HEK293T (cell line): ENCODE measurements around the gene KIAA0513.

Source experiments
- CTCF ChIA-PET: fragments of 350-600 bp; formaldehyde crosslinking; extraction: SDS; loops from one replicate; lab custom pipeline; 2021; ENCODE audit warnings: antibody characterized with exemption, inconsistent platforms; lab: Yijun Ruan, JAX
- POLR2A ChIA-PET: fragments of 350-600 bp; formaldehyde crosslinking; extraction: SDS; loops from one replicate; lab custom pipeline; 2020; ENCODE audit warnings: antibody characterized with exemption, inconsistent platforms; lab: Yijun Ruan, JAX
- DNase-seq: peaks from one replicate; pipeline ENCODE4 v3.0.0; 2012; ENCODE audit warnings: mixed read lengths; ENCODE audit errors: extremely low spot score
- ARNT ChIP-seq: fragments of 450-650 bp; IDR thresholded peaks from 2 replicates; pipeline ENCODE4 v1.6.1; 2017; ENCODE audit warnings: mild to moderate bottlenecking
- BHLHE40 ChIP-seq: fragments of 450-650 bp; IDR thresholded peaks from 2 replicates; pipeline ENCODE4 v1.6.1; 2016; ENCODE audit warnings: mild to moderate bottlenecking, moderate library complexity, borderline replicate concordance
- CTBP1 ChIP-seq: fragments of 450-650 bp; IDR thresholded peaks from 2 replicates; pipeline ENCODE4 v1.6.1; 2016; ENCODE audit warnings: borderline replicate concordance
- ELF4 ChIP-seq: fragments of 450-650 bp; IDR thresholded peaks from 2 replicates; pipeline ENCODE4 v1.6.1; 2017; ENCODE audit warnings: antibody characterized with exemption
- FOXA1 ChIP-seq: fragments of 450-650 bp; IDR thresholded peaks from 2 replicates; pipeline ENCODE4 v1.6.1; 2016; ENCODE audit warnings: mild to moderate bottlenecking
- FOXK2 ChIP-seq: fragments of 450-650 bp; IDR thresholded peaks from 2 replicates; pipeline ENCODE4 v1.6.1; 2016; ENCODE audit warnings: mild to moderate bottlenecking
- FOXM1 ChIP-seq: fragments of 450-650 bp; IDR thresholded peaks from 2 replicates; pipeline ENCODE4 v1.6.1; 2017; ENCODE audit warnings: mild to moderate bottlenecking, borderline replicate concordance
- HDGF ChIP-seq: fragments of 450-650 bp; IDR thresholded peaks from 2 replicates; pipeline ENCODE4 v1.6.1; 2017; ENCODE audit warnings: antibody characterized with exemption, borderline replicate concordance
- L3MBTL2 ChIP-seq: fragments of 450-650 bp; conservative IDR thresholded peaks from 2 replicates; pipeline ENCODE4 v1.6.1; 2016; ENCODE audit warnings: mild to moderate bottlenecking
- LEF1 ChIP-seq: fragments of 450-650 bp; IDR thresholded peaks from 2 replicates; pipeline ENCODE4 v1.6.1; 2017; ENCODE audit warnings: mild to moderate bottlenecking, borderline replicate concordance
- NFRKB ChIP-seq: fragments of 450-650 bp; IDR thresholded peaks from 2 replicates; pipeline ENCODE4 v1.6.1; 2016; ENCODE audit warnings: mild to moderate bottlenecking, moderate library complexity
- SP1 ChIP-seq: fragments of 450-650 bp; IDR thresholded peaks from 2 replicates; pipeline ENCODE4 v1.6.1; 2017
- SUZ12 ChIP-seq: fragments of 450-650 bp; IDR thresholded peaks from 2 replicates; pipeline ENCODE4 v1.6.1; 2016; ENCODE audit warnings: mild to moderate bottlenecking
- TARDBP ChIP-seq: fragments of 450-650 bp; IDR thresholded peaks from 2 replicates; pipeline ENCODE4 v1.6.1; 2016
- ZNF384 ChIP-seq: fragments of 450-650 bp; IDR thresholded peaks from 2 replicates; pipeline ENCODE4 v1.6.1; 2016
- TF ChIP-seq, protein P1 (sequence below): fragments of 450-650 bp; IDR thresholded peaks from 2 replicates; pipeline ENCODE4 v1.6.1; 2016

KIAA0513 gene

GRCh38 chr16:85027349-85027957 lies at the start of gene KIAA0513:
TSS of gene KIAA0513 (plus strand) at chr16:85027795. CDS start at chr16:85067072, 39,277 bp downstream.
- CTCF ChIA-PET = interaction anchor here (0.6 kb wide), 1 partner anchor 209 kb away, joined by 3 read pairs; no protein-coding TSS in a partner anchor
- POLR2A ChIA-PET = interaction anchor here (0.9 to 7.2 kb wide), 4 partner anchors 15 to 37 kb away, joined by 3 to 46 read pairs (median 6); partner anchors contain the start of gene ZDHHC7
- TF ChIP-seq ARNT (no peak), ELF4 (peak; percentile 22; the same call in 1 of the 2 replicates), BHLHE40 (no peak), ZNF384 (no peak)
- TF ChIP-seq, protein P1, sequence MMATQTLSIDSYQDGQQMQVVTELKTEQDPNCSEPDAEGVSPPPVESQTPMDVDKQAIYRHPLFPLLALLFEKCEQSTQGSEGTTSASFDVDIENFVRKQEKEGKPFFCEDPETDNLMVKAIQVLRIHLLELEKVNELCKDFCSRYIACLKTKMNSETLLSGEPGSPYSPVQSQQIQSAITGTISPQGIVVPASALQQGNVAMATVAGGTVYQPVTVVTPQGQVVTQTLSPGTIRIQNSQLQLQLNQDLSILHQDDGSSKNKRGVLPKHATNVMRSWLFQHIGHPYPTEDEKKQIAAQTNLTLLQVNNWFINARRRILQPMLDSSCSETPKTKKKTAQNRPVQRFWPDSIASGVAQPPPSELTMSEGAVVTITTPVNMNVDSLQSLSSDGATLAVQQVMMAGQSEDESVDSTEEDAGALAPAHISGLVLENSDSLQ = peak; percentile 98
- DNase-seq = peak; percentile 99

DNA sequence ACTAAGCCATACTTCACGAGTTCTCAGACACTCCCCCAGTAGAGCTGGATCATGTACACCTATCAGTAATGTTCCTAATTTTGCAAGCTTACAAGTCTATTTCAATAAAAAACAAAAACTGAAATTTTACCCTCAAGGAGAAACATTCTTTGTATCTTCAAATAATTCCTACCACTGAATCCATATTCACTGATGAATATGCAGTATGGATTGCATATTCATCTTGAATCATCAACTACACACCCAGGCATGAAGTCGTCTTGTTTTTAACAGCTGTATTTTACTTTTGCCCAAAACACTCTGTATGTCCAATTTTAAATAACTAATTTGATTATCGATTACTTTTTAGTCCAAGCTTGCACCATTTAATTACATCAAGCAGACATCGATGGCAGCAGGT lies 48.1 kb upstream of the KIAA0513 start:
- DNase-seq = no peak
- TF ChIP-seq LEF1 (no peak), HDGF (no peak), ELF4 (no peak), CTBP1 (no peak), NFRKB (no peak), FOXM1 (no peak), FOXA1 (no peak), BHLHE40 (no peak), ARNT (no peak), TARDBP (no peak)
- ChIA-PET CTCF (interaction anchor here (1.1 kb wide), 1 partner anchor 9 kb away, joined by 8 read pairs; no protein-coding TSS in a partner anchor), POLR2A (no interaction called here)

GRCh38 chr16:84982434-84982833 lies 45.2 kb upstream of the KIAA0513 start:
- TF ChIP-seq ELF4 (no peak), NFRKB (no peak), L3MBTL2 (no peak), ARNT (no peak), FOXA1 (no peak), TARDBP (no peak), LEF1 (no peak), FOXM1 (no peak), CTBP1 (no peak), BHLHE40 (no peak), ZNF384 (no peak), FOXK2 (no peak), SUZ12 (no peak), SP1 (no peak), HDGF (no peak)
- TF ChIP-seq, protein P1 = no peak
- ChIA-PET POLR2A (interaction anchor here (1.2 kb wide), 1 partner anchor 29 kb away, joined by 3 read pairs; the partner anchor contains the start of gene ZDHHC7), CTCF (interaction anchor here (0.5 to 1.0 kb wide), 2 partner anchors 31 to 104 kb away, joined by 3 to 4 read pairs; no protein-coding TSS in a partner anchor)
- DNase-seq = no peak

GRCh38 chr16:84985079-84986065 lies 42.2 kb upstream of the KIAA0513 start:
- DNase-seq = no peak
- CTCF ChIA-PET = no interaction called here
- POLR2A ChIA-PET = no interaction called here

GRCh38 chr16:84986102-84986501 lies 41.5 kb upstream of the KIAA0513 start:
- DNase-seq = no peak
- no peak for TF ChIP-seq CTBP1
- no peak for TF ChIP-seq SUZ12
- TF ChIP-seq FOXA1 = no peak
- no peak for TF ChIP-seq SP1
- TF ChIP-seq, protein P1 = no peak
- TF ChIP-seq ZNF384 = no peak
- no peak for TF ChIP-seq FOXK2
- no peak for TF ChIP-seq FOXM1
- TF ChIP-seq ELF4 = no peak
- TF ChIP-seq L3MBTL2 = no peak
- no peak for TF ChIP-seq HDGF
- no peak for TF ChIP-seq TARDBP
- TF ChIP-seq BHLHE40 = no peak
- TF ChIP-seq ARNT = no peak
- TF ChIP-seq LEF1 = no peak
- TF ChIP-seq NFRKB = no peak
- POLR2A ChIA-PET = no interaction called here
- CTCF ChIA-PET = no interaction called here

More at GRCh38 chr16:84985079-84986065, 42.2 kb upstream of the KIAA0513 start:
- TF ChIP-seq FOXM1 = no peak
- no peak for TF ChIP-seq FOXA1
- TF ChIP-seq ELF4 = no peak
- TF ChIP-seq FOXK2 = no peak
- TF ChIP-seq LEF1 = no peak
- TF ChIP-seq HDGF = no peak
- TF ChIP-seq SUZ12 = no peak
- TF ChIP-seq ARNT = no peak
- no peak for TF ChIP-seq SP1
- no peak for TF ChIP-seq NFRKB
- no peak for TF ChIP-seq ZNF384
- TF ChIP-seq, protein P1 = no peak
- no peak for TF ChIP-seq L3MBTL2
- no peak for TF ChIP-seq TARDBP
- TF ChIP-seq CTBP1 = no peak
- no peak for TF ChIP-seq BHLHE40
